Myocyte (in vitro differentiated cells): ENCODE data around the gene ADAM10. TPM values are rescaled to one million over a fixed set of nuclear protein-coding genes. Genes with fewer than 3 reads are reported as not detected.

ENCODE experiments used
- DNase-seq: peaks from one replicate; pipeline ENCODE4 v3.0.0-alpha.2; 2012; ENCODE audit warnings: low read depth
- total RNA-seq: library from RNA; depleted of rRNA; stranded (reverse); fragments of >200 nt; gene quantifications from 2 replicates; pipeline ENCODE4 v1.2.3, GENCODE V29; 2014

The ADAM10 gene
- total RNA-seq, 1 donor from 2014 or later, result 246 TPM

DNA sequence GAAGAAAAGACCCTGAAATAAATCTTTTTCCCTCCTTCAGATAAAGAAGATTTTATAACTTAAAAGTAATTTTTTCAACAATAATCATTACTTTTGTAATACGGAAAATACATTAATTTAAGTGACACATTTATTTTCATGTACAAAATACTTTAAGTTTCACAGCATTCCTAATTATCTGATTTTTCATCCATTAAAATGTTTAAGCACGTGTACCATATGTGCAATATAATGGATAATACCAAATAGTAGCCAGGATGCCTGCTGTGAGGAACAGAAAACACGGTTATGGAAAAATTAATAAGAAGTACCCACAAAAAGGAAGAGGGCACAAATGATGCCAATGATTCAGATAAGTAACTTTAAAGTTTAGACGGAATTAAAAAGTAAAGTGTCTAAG, 33.5 kb downstream of the ADAM10 start:
- DNase-seq, result no peak

DNA sequence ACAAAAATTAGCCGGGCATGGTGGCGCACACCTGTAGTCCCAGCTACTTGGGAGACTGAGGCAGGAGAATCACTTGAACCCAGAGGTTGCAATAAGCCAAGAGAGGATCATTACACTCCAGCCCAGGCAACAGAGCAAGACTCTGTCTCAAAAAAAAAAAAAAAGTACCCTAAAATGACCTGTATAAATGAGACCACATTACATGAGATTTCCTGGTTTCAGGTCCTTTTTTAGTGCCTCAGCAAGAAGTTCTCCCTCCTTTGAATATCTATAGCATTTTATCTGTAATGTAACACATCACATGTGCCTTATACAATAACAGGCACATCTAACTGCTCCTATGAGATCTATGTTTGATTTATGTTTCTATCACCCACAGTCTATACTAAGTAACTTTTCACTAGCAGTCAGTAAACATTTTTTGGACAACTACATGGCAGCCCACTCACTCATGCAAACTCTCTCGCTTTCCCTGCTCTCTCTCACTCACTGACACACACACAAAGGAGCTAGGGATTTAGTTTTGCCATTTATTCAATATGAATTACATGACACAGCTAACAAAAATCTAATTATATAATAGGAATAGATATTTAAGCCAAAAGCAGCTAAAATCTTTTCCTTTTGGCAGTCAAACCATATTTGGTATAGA, 34.1 kb downstream of the ADAM10 start:
- DNase-seq, result no peak

DNA sequence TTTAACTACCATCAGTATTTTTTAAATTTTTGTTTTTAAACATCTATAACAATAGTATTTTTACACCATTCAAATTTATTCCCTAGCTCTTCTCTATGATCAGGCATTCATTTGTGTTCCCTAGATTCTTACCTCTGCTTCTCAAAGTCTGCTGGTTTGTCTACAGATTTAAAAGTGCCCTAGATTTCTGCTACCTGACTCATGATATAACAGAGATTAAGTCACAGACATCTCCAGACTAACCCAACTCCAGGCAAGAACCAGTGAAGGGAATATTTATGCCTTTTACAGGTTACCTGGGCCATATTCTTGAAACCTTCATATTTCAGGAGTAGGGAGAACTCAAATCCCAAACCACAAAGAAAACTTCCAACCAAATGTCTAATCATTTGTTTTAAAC, 38.8 kb downstream of the ADAM10 start:
- no peak for DNase-seq

DNA sequence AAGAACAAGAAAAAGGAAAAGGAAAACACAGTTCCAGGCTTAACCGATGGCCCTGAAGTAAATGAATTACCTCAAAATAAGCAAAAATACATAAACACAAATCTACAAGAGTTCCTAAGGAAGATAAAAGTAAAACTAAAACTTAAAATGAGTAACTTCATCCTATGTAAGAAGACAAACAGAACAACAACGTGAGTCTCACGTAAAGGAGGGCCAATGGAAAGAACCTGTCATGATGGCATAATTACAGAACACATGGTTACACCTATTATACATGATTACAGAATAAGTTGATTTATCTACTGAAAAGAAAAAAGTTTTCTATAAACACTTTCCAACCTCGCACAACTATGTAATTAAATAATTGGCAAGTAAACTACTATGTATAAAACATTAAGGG, 42.1 kb downstream of the ADAM10 start:
- DNase-seq, result no peak

DNA sequence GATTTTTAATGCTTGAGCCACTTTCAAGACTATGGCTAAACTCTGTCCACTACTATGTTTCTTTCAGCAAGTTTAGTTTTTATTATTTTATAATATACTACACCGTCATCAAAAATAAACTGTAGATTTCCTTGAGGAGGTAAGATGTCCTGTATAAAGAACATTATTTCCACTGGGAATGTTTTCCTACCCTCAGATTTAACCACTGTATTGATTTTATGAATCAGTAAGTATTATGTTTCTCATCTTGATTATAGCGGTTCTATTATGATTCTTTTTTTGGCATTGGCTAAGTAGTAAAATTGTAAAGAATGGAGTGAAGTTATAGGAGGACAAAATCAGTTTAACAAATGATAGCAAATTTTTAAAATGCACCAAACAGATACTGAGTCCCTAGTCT, 44.4 kb downstream of the ADAM10 start:
- no peak for DNase-seq

DNA sequence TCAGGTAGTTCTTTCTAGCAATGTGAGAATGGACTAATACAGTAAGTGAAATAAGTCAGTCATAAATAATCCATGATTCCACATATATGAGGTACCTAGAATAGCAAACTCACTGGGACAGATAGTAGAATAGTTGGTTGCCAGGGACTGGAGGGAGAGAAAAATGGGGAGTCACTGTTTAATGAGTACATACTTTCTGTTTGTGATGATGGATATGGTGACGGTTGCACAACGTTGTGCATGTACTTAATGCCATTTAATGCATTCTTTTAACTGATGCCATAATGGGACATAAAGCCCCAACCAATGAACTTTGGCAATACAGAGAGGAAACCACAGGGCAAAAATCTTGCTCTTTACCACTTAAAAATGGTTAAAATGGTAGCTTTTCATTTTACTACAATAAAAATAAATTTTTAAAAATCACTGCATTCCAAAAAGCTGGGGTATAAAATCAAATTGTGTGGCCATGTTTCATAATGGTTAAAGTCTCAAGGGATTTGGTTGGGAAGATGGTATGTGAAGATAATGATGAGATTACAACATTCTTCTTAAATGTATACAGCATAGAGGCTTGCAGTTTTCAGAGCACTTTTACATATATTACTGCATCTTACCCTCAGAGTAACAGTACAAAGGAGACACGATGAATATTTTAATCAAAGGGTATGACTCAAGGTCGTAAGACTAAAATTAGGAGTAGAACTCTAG, 45.2 kb downstream of the ADAM10 start:
- no peak for DNase-seq

DNA sequence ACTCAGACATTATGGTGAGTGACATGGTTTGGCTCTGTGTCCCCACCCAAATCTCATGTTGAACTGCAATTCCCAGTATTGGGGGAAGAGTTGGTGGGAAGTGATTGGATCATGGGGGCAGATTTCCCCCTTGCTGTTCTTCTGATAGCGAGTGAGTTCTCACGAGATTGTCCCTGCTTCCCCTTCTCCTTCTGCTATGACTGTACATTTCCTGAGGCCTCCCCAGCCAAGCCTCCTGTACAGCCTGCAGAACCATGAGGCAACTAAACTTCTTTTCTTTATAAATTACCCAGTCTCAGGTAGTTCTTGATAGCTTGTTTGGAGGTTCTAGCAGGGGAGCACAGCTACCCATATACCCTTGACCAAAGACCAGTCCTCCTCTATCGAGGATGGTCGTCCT, 45.9 kb downstream of the ADAM10 start:
- no peak for DNase-seq

DNA sequence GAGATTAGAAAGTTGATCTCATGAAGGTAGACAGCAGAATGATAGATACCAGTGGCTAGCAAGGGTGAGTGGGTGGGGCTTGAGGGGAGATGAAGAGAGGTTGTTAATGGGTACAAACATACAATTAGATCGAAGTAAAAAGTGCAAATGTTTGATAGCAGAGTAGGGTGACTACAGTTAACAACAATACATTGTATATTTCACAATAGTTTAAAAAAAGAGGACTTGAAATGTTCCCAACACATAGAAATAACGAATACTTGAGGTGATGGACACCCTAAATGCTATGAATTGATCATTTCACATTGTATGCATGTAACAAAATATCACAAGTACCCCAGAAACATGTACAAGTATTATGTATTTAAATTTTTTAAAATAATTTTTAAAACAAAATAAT, 47.3 kb downstream of the ADAM10 start:
- no peak for DNase-seq

DNA sequence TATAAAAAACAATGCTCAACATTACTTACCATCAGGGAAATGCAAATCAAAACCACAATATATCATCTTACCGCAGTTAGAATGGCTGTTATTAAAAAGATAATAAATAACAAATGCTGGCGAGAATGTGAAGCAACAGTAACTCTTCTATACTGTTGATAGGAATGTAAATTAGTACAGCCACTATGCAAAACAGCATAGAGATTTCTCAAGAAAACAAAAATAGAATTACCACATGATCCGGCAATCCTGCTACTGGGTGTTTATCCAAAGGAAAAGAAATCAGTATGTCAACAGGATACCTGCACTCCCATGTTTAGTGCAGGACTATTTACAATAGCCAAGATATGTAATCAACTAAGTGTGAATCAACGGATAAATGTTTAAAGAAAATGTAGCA, 48.1 kb downstream of the ADAM10 start:
- DNase-seq, result no peak

DNA sequence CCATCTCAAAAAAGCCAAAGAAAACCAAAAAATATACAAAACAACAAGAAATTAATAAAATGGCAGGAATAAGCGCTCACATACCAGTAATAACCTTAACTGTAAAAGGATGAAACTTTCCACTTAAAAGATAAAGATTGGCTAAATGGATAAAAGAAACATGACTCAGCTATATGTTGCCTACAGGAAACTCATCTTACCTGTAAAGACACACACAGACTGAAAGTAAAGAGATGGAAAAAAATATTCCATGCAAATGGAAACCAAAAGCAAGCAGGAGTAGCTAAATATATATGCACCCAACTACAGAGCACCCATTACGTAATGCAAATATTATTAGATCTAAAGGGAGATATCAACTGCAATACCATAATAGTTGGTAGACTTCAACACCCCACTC, 49.7 kb downstream of the ADAM10 start:
- DNase-seq, result no peak

DNA sequence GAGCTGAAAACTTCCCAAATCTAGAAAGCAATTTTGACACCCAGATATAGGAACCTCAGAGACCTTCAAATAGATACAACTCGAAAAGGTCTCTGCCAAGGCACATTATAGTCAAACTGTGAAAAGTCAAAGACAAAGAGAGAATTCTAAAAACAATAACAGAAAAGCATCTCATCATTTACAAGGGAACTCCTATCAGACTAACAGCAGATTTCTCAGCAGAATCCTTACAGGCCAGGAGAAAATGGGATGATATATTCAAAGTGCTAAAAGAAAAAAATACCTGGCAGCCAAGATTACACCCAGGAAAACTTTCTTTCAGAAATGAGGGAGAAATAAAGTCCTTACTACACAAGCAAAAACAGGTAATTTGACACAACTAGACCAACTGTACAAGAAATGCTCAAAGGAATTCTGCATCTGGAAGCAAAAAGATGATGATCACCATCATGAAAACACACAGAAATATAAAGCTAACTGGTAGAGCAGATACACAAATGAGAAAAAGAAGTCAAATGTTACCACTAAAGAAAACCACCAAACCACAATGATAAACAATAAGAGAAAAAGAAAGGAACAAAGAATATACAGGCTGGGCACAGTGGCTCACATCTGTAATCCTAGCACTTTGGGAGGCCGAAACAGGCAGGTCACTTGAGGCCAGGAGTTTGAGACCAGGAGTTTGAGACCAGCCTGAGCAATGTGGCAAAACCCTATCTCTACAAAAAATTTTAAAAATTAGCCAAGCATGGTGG, 50.4 kb downstream of the ADAM10 start:
- DNase-seq, result no peak

DNA sequence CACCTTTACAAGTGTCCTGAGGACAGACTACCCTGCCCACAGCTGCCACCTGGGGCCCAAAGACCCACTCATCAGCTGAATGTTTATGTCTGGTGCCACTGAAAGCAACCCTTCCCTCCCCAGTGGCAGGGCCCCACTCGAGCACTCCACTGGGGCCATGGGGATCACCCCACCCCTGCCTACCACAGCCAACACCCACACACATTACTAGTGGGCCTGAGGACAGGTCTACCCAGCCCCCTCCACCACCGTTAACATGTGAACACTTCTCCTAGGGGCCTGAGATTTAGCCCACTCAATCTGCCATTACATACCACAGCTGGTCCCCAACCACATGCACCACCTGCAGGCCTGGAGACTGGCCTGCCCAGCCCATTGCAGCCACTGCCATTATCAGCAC, 52.3 kb downstream of the ADAM10 start:
- DNase-seq, result no peak

DNA sequence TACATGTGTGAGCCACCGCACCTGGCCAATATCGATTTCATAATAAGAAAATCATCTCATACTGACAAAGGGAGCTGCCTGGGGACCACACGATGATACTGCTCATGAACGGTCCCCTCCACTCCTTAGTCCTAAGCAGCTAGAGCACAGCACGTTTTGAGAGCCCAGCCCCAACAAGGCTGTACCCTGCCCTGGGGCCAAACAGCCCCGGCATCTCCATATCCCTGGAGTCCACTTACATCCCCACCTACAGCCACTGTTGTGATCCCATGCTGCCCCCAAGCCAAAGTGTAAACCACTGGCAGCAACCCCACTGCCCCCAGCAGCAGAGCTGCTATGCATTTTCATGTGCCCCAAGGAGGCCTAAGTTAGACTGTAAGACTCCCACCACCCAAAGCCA, 52.8 kb downstream of the ADAM10 start:
- no peak for DNase-seq

DNA sequence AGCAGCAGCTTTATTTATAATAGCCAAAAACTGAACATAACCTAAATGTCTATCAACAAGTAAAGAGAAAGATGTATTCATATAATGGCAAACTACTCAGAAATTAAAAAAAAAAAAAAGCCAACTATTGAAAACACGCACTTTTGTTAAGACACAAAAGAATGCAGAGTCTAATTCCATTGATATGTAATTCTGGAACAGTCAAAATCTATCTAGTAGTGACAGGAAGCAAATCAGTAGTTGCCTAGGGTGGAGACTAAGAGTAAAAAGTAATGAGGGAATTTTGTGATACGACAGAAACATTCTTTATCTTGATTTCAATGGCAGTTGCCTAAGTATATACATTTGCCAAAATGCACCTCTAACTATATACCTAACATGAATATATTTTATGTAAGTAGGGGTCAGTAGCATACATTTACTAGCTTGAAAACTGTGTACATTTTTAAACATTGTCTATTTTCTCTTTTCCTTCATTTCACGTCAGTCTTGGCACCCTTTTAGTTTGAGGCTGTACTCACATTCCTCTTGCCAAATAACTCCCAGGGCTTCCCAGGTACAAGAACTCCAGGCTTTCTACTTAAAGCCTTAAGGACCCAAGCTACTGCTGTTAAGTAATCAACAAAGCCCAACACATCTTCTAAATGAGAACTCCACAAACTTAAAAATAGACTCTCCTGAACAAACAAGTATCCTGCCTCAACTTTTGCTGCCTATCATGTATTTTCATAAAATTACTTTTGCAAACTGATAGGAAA, 54.7 kb downstream of the ADAM10 start:
- no peak for DNase-seq

DNA sequence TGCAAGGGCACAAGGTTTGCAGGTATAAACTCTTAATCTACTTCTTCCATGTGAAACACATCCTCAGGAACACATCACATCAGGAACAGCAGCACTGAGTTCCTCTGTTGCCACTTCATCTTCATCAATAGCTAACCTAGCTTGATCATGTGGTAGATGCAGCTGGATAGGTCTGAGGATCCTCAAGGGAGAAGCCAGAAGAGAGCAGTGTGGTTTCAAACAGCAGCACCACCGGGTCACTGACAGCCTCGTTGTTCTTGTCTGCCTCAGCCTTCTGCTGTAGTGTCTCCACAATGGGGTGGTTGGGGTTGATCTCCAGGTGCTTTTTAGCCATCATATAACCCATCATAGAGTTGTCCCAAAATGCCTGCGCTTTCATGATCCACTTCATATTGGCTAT, 58.8 kb downstream of the ADAM10 start:
- DNase-seq, result no peak

DNA sequence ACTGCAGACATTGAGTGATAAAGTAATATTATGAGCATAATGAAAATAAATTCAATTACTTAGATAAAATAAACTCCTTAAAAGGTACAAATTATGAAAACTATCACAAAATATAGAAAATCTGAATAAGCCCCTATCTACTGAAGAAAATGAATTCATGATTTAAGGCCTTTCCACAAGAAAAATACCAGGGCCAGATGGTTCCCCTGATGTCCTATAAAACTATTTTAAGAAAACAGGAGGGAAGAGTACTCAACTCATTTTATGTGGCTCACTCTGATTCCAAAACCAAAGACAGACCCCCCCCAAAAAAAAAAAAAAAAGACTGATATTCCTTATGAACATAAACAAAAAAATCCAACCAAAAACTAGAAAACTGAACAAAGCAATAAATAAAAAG, 59.9 kb downstream of the ADAM10 start:
- DNase-seq, result no peak

DNA sequence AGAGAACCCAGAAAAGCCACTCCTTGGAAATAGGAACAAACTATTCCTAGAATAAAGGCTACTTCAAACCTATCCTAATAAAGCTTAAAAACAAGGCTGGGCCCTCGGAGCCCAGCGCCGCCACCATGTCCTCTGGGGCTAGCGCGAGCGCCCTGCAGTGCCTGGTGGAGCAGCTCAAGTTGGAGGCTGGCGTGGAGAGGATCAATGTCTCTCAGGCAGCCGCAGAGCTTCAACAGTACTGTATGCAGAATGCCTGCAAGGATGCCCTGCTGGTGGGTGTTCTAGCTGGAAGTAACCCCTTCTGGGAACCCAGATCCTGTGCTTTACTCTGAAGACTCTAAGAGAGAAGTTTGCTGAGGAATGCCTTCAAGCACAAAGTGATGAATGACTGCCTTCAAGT, 63.2 kb downstream of the ADAM10 start:
- DNase-seq, result no peak

DNA sequence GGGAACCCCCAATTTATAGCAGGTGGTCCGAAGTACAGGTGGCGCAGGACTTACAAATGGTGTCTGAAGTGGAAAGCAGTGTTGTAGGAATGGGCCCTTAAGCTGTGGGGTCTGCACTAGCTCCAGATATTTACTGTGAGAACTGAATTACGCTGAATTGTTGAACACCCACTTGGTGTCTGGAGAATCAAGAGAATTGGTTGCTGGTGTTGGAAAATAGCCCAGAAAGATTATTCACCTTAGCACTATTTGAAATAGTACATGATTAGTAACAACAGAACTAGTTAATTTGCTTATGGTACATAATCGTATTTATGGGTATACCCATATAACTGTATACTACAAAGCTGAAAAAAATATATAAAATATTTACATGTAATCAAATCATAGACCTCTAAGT, 64.8 kb downstream of the ADAM10 start:
- no peak for DNase-seq

DNA sequence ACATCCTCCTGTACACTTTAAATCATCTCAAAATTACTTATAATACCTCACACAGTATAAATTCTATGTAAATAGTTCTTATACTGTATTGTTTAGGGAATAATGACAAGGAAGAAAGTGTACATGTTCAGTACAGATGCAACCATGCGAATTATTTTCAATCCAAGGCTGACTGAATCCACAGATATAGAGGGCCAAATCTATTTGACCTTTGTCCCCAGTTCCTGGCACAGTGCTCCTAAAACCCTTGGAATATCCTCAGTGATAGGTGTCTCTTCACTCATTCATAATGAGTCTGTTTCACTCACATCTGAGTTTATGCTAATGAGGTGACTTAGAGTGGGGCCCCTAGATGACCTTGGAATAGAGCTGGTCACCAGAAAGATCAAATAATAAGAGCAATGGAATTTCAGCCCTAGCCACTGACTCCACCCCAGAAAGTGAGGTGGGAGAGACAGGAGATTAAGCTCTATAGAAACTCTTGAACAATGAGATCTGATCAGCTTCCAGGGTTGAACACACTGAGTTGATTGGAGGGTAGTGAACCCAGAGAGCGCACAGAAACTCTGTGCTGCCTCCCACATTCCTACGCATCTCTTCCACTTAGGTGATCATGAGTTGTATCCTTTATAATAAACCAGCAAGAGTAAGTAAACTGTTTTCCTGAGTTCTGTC, 65.3 kb downstream of the ADAM10 start:
- DNase-seq, result no peak

DNA sequence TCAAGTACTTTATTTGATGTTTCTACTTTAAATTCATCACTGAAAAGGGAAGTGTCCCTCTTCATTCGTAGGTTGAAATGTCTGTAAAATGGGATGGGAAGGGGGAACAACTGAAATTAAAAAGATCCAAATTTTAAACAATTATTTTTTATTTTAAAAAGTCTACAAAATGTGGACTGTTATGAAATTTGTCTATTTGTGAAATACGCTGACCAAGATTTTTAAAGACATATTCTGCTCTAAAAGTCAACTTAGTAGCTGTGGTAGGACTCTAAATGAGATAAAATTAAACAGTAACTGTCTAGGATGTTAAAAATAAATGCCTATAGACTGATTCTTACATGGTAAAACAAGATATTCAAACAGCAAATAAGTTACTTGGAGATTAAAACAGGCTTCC, 67.3 kb downstream of the ADAM10 start:
- no peak for DNase-seq

DNA sequence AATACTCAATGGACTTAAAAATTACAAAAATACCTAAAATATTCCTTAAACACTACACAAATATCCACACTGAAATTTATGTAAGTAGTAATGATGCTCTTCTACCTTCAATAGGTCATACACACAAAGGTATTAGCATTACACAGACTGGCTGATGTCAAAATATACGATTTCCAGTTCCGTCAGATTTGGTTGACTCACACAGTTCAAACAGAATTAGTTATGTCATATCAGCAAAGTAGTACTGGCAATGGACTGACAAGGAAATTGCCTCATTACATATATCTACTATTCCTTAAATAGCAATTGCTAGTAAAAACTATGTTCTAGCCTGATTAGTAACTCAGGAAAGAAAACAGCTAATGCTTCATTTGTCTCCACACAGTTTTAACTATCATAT, 70.8 kb downstream of the ADAM10 start:
- DNase-seq, result no peak
